H4 (cell line): ENCODE data around the gene CCDC150. TPM values are rescaled to one million over a fixed set of nuclear protein-coding genes. Genes with fewer than 3 reads are reported as not detected.

Experiments
- DNase-seq: peaks from one replicate; pipeline ENCODE4 v3.0.0-alpha.2; 2015; ENCODE audit warnings: low spot score
- total RNA-seq: library from RNA; depleted of rRNA; stranded (reverse); fragments of >200 nt; shearing (Covaris generic); gene quantifications from 2 replicates; pipeline ENCODE4 v1.2.3, GENCODE V29; 2014; rRNA removed

The CCDC150 gene
- total RNA-seq, 1 experiment from 2014 or later: 2.3 TPM

DNA sequence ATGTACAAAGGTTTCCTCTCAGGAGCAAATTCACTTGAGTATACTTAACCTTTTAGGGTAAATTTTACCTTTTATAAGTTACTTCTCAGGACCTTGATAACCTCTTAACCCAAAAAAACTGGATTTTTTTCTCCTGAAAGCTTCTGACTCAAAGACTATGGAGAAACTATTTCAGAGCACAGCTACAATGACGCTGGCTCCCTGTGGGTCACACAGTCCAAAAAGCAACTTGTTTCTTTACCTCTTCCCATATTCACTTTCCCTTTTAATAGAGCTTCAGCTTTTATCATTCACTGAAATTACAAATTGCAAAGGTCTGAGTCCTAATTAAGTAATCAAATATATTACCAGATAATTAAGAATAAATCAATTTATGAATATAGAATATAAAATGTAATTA is 127.6 kb downstream of the CCDC150 start:
- no peak for DNase-seq

Other genes starting within 250 kb of the CCDC150 start
- gene HECW2, start 46.2 kb upstream of the CCDC150 start, total RNA-seq: 3.6 and 8.6 TPM in 2 replicates
- gene GTF3C3, start 160.0 kb downstream of the CCDC150 start, total RNA-seq: 25.7 and 30.9 TPM in 2 replicates
- not detected in 2 replicates for gene C2orf66, start 169.6 kb downstream of the CCDC150 start, total RNA-seq